Left renal pelvis (tissue), 4 donors: ENCODE data around the gene LHX8. TPM values are rescaled to one million over a fixed set of nuclear protein-coding genes. Genes with fewer than 3 reads are reported as not detected.

ENCODE experiments used
- DNase-seq, 4 donors: peaks; one replicate each; pipeline ENCODE4 v3.0.0-alpha.2; 2013; ENCODE audit warnings: low read depth in 4 of 4, low spot score in 3 of 4
- polyA plus RNA-seq, 4 donors: library from polyadenylated mRNA; unstranded; fragments of 120-200 nt; gene quantifications; one replicate each; pipeline ENCODE4 v1.2.1, GENCODE V29; 2013; ENCODE audit not compliant: insufficient read length in 4 of 4

LHX8 gene
- polyA plus RNA-seq, 4 donors = not detected

GRCh38 chr1:75202751-75203150 is 68.6 kb downstream of the LHX8 start:
- DNase-seq = no peak

- DNase-seq = peak in 3 of 4 donors; percentile 4 to 28 (median 16)
Observed at GRCh38 chr1:75203415-75204277, 69.5 kb downstream of the LHX8 start.

GRCh38 chr1:75208862-75209261 is 74.7 kb downstream of the LHX8 start:
- no peak for DNase-seq
